H9 (cell line): ENCODE results near the gene UNC79. TPM values are rescaled to one million over a fixed set of nuclear protein-coding genes. Genes with fewer than 3 reads are reported as not detected.

Experiments
- DNase-seq: peaks from one replicate; pipeline ENCODE4 v3.0.0-alpha.2; 2017
- H2AFZ ChIP-seq: one replicate; pipeline ENCODE4 v1.6.1; 2013; ENCODE audit warnings: mild to moderate bottlenecking, low read length, control low read depth, moderate library complexity
- H2AK5ac ChIP-seq: 2 replicates; pipeline ENCODE4 v1.6.1; 2013; ENCODE audit warnings: low read length, control low read depth, mixed read lengths; ENCODE audit not compliant: insufficient read length
- H2BK120ac ChIP-seq: one replicate; pipeline ENCODE4 v1.6.1; 2013; ENCODE audit warnings: low read depth, mild to moderate bottlenecking, low read length, control low read depth, inconsistent platforms; ENCODE audit not compliant: poor library complexity, severe bottlenecking
- H2BK12ac ChIP-seq: 2 replicates; pipeline ENCODE4 v1.6.1; 2013; ENCODE audit warnings: low read length, control low read depth, mixed read lengths, low read depth; ENCODE audit not compliant: insufficient read length
- H2BK15ac ChIP-seq: 2 replicates; pipeline ENCODE4 v1.6.1; 2013; ENCODE audit warnings: low read depth, low read length, control low read depth
- H2BK20ac ChIP-seq: one replicate; pipeline ENCODE4 v1.6.1; 2013; ENCODE audit warnings: low read depth, mild to moderate bottlenecking, low read length, control low read depth, inconsistent platforms; ENCODE audit not compliant: poor library complexity, severe bottlenecking
- H2BK5ac ChIP-seq: 2 replicates; pipeline ENCODE4 v1.6.1; 2013; ENCODE audit warnings: low read length, control low read depth, mixed read lengths; ENCODE audit not compliant: insufficient read length
- H3K14ac ChIP-seq: 2 replicates; pipeline ENCODE4 v1.6.1; 2013; ENCODE audit warnings: low read length, control low read depth; ENCODE audit not compliant: insufficient read depth
- H3K18ac ChIP-seq: 2 replicates; pipeline ENCODE4 v1.6.1; 2013; ENCODE audit warnings: low read depth, mild to moderate bottlenecking, mixed read lengths, low read length, control low read depth; ENCODE audit not compliant: insufficient read length
- H3K23ac ChIP-seq: 2 replicates; pipeline ENCODE4 v1.6.1; 2013; ENCODE audit warnings: low read length, control low read depth, mixed read lengths, low read depth; ENCODE audit not compliant: insufficient read length
- H3K23me2 ChIP-seq: 2 replicates; pipeline ENCODE4 v1.6.1; 2013; ENCODE audit warnings: low read depth, mild to moderate bottlenecking, mixed read lengths, low read length, control low read depth; ENCODE audit not compliant: insufficient read length, poor library complexity, severe bottlenecking
- H3K27ac ChIP-seq: 2 replicates; pipeline ENCODE4 v1.5.1; 2013; ENCODE audit warnings: low read length, control low read depth, mixed read lengths, low read depth; ENCODE audit not compliant: insufficient read length
- H3K27me3 ChIP-seq: 2 replicates; pipeline ENCODE4 v1.6.1; 2013; ENCODE audit warnings: low read length, control low read depth, inconsistent platforms; ENCODE audit not compliant: insufficient read depth
- H3K4ac ChIP-seq: 2 replicates; pipeline ENCODE4 v1.6.1; 2013; ENCODE audit warnings: low read depth, mild to moderate bottlenecking, control low read depth, inconsistent platforms, low read length, moderate library complexity
- H3K4me1 ChIP-seq: 2 replicates; pipeline ENCODE4 v1.6.1; 2013; ENCODE audit warnings: low read length, control low read depth, inconsistent platforms; ENCODE audit not compliant: insufficient read depth
- H3K4me2 ChIP-seq: 2 replicates; pipeline ENCODE4 v1.6.1; 2013; ENCODE audit warnings: low read length, control low read depth, mixed read lengths; ENCODE audit not compliant: insufficient read length, insufficient read depth
- H3K56ac ChIP-seq: 2 replicates; pipeline ENCODE4 v1.6.1; 2013; ENCODE audit warnings: low read depth, mild to moderate bottlenecking, mixed read lengths, low read length, control low read depth; ENCODE audit not compliant: insufficient read length
- H3K79me1 ChIP-seq: 2 replicates; pipeline ENCODE4 v1.6.1; 2013; ENCODE audit warnings: low read depth, mild to moderate bottlenecking, moderate library complexity, low read length, control low read depth, inconsistent platforms; ENCODE audit not compliant: insufficient read depth, poor library complexity, severe bottlenecking
- H3K79me2 ChIP-seq: 2 replicates; pipeline ENCODE4 v1.6.1; 2013; ENCODE audit warnings: low read length, control low read depth, inconsistent platforms; ENCODE audit not compliant: insufficient read depth
- H3K9ac ChIP-seq: 2 replicates; pipeline ENCODE4 v1.6.1; 2013; ENCODE audit warnings: low read length, control low read depth, mixed read lengths; ENCODE audit not compliant: insufficient read length; ENCODE audit errors: extremely low read depth
- H3K9me3 ChIP-seq: one replicate; pipeline ENCODE4 v1.6.1; 2013; ENCODE audit warnings: low read depth, low read length, inconsistent platforms; ENCODE audit not compliant: control insufficient read depth
- H3T11ph ChIP-seq: one replicate; pipeline ENCODE4 v1.6.1; 2013; ENCODE audit warnings: mild to moderate bottlenecking, low read length, control low read depth, inconsistent platforms
- H4K20me1 ChIP-seq: one replicate; pipeline ENCODE4 v1.6.1; 2013; ENCODE audit not compliant: control insufficient read depth, insufficient read length, insufficient read depth
- H4K5ac ChIP-seq: 2 replicates; pipeline ENCODE4 v1.6.1; 2013; ENCODE audit warnings: low read depth, mild to moderate bottlenecking, mixed read lengths, low read length, control low read depth; ENCODE audit not compliant: insufficient read length
- H4K8ac ChIP-seq: replicated peaks from 2 replicates; pipeline ENCODE4 v1.6.1; 2013; ENCODE audit warnings: low read length, control low read depth, mixed read lengths, low read depth; ENCODE audit not compliant: insufficient read length
- H4K91ac ChIP-seq: 2 replicates; pipeline ENCODE4 v1.6.1; 2013; ENCODE audit warnings: low read depth, mild to moderate bottlenecking, moderate library complexity, mixed read lengths, low read length, control low read depth; ENCODE audit not compliant: insufficient read length
- H3K27ac Mint-ChIP-seq, 3 experiments: 2 replicates in 2 of 3; 3 replicates in 1 of 3; pipeline ENCODE4 v1.8.0; 2020 to 2021; ENCODE audit warnings: mixed read lengths in 3 of 3, mild to moderate bottlenecking in 1 of 3, moderate library complexity in 1 of 3
- H3K27me3 Mint-ChIP-seq: 2 replicates; pipeline ENCODE4 v1.8.0; 2021; ENCODE audit warnings: low read depth, mild to moderate bottlenecking, moderate library complexity, mixed read lengths
- H3K36me3 Mint-ChIP-seq, 3 experiments: 2 replicates in 2 of 3; 3 replicates in 1 of 3; pipeline ENCODE4 v1.8.0; 2020 to 2021; ENCODE audit warnings: low read depth in 3 of 3, mixed read lengths in 3 of 3; ENCODE audit not compliant: insufficient read depth in 1 of 3
- H3K4me1 Mint-ChIP-seq, 2 experiments: 2 replicates each; pipeline ENCODE4 v1.8.0; 2020; ENCODE audit warnings: mixed read lengths in 2 of 2
- H3K4me3 Mint-ChIP-seq, 2 experiments: 2 replicates in 1 of 2; 3 replicates in 1 of 2; pipeline ENCODE4 v1.8.0; 2020 to 2021; ENCODE audit warnings: mild to moderate bottlenecking in 2 of 2, mixed read lengths in 2 of 2, moderate library complexity in 1 of 2
- H3K9me3 Mint-ChIP-seq, 2 experiments: 2 replicates in 1 of 2; 3 replicates in 1 of 2; pipeline ENCODE4 v1.8.0; 2020; ENCODE audit warnings: mild to moderate bottlenecking in 2 of 2, mixed read lengths in 2 of 2, moderate library complexity in 1 of 2
- CTCF ChIP-seq: fragments of 200-600 bp; sonication (generic); conservative IDR thresholded peaks from 3 replicates; pipeline ENCODE4 v1.8.0; 2021; ENCODE audit warnings: antibody characterized with exemption, mild to moderate bottlenecking
- WGBS: extraction: QIAGEN DNeasy Blood & Tissue Kit; methylation state at CpG from one replicate; pipeline ENCODE4 v1.1.7; 2013; ENCODE audit warnings: missing lambda C conversion rate, low lambda C conversion rate, mixed read lengths; ENCODE audit not compliant: insufficient read length; ENCODE audit errors: extremely low coverage; 5-methylcytosine and 5-hydroxymethylcytosine counted together
- total RNA-seq: library from RNA; stranded (reverse); gene quantifications from 2 replicates; pipeline ENCODE4 v1.2.1, GENCODE V29; 2021

The UNC79 gene
- total RNA-seq, 1 experiment from 2014 or later = 3.0 TPM

GRCh38 chr14:93732524-93732923, 301.8 kb downstream of the UNC79 start:
- H2BK12ac ChIP-seq = no peak overlapping the region
- H4K20me1 ChIP-seq = no peaks in the 10 kb centered on the region
- no peak overlapping the region for H3K23ac ChIP-seq
- H2BK5ac ChIP-seq = no peak overlapping the region
- H3K4me1 Mint-ChIP-seq = peaks cover 15 to 27% of the 10 kb centered on the region in 2 experiments
- H3K4me2 ChIP-seq = no peak overlapping the region
- no peaks in the 10 kb centered on the region for H3K27me3 Mint-ChIP-seq
- H4K91ac ChIP-seq = no peak overlapping the region
- H3K9me3 Mint-ChIP-seq = no peaks in the 10 kb centered on the region; a peak in 1 of 5 replicates
- no peak overlapping the region for H4K5ac ChIP-seq
- no peak overlapping the region for H4K8ac ChIP-seq
- DNase-seq = no peak
- no peak overlapping the region for H2BK20ac ChIP-seq
- no peak overlapping the region for H2AFZ ChIP-seq
- no peak overlapping the region for H3K4me3 Mint-ChIP-seq
- H3T11ph ChIP-seq = no peak overlapping the region
- no peaks in the 10 kb centered on the region for H3K23me2 ChIP-seq
- H2BK15ac ChIP-seq = no peak overlapping the region
- H2AK5ac ChIP-seq = no peak overlapping the region
- no peaks in the 10 kb centered on the region for H3K79me1 ChIP-seq
- no CpG with 5 or more reads among the region's 10 CpGs for WGBS
- TF ChIP-seq CTCF = no peak
- no peaks in the 10 kb centered on the region for H3K79me2 ChIP-seq
- peaks cover 0 to 2% (median 2%) of the 10 kb centered on the region in 3 experiments; a peak in 1 of 7 replicates for H3K36me3 Mint-ChIP-seq
- H3K27me3 ChIP-seq = no peaks in the 10 kb centered on the region
- H3K4ac ChIP-seq = no peak overlapping the region
- no peak overlapping the region for H3K9ac ChIP-seq
- H3K14ac ChIP-seq = no peak overlapping the region; the same call in 1 of the 2 replicates
- no peak overlapping the region for H3K56ac ChIP-seq
- no peaks in the 10 kb centered on the region for H3K4me1 ChIP-seq
- no peak overlapping the region for H2BK120ac ChIP-seq
- no peak overlapping the region for H3K27ac ChIP-seq
- H3K27ac Mint-ChIP-seq = peak overlapping the region in 1 of 3 experiments; percentile 37; a peak in 1 of 7 replicates
- no peaks in the 10 kb centered on the region for H3K9me3 ChIP-seq
- H3K18ac ChIP-seq = no peak overlapping the region
